Epithelial cell of esophagus (primary cell): ENCODE data around the gene FAM47B.

Source experiments
- DNase-seq: peaks from one replicate; pipeline ENCODE4 v3.0.0; 2010; ENCODE audit warnings: low read depth
- H3K4me3 ChIP-seq: 2 replicates; pipeline ENCODE4 v1.5.1; 2011; ENCODE audit warnings: mild to moderate bottlenecking, low read length, control low read depth
- CTCF ChIP-seq: IDR thresholded peaks from 2 replicates; pipeline ENCODE4 v1.5.1; 2011; ENCODE audit warnings: low read depth, mild to moderate bottlenecking, low read length, control low read depth, inconsistent platforms; ENCODE audit not compliant: insufficient read depth; ENCODE audit errors: missing control alignments

FAM47B gene

GRCh38 chrX:34972206-34972605, 29.6 kb downstream of the FAM47B start:
- DNase-seq: peak; percentile 3
- TF ChIP-seq CTCF: no peak
- H3K4me3 ChIP-seq: no peak overlapping the region

- H3K4me3 ChIP-seq: no peak overlapping the region
- DNase-seq: no peak
- no peak for TF ChIP-seq CTCF
Measured at GRCh38 chrX:34978171-34978570, 35.6 kb downstream of the FAM47B start.

- no peak for TF ChIP-seq CTCF
- H3K4me3 ChIP-seq: no peak overlapping the region
- DNase-seq: no peak
Measured at GRCh38 chrX:34987646-34988045, 45.0 kb downstream of the FAM47B start.
